ENCODE results near the gene ARHGEF3.
"Not testable (repeated sequence)": the region's sequence is repeated elsewhere in the genome, so short reads cannot be mapped to it uniquely, and the experiment has no call there.

The ARHGEF3 gene

GRCh38 chr3:56700151-56700550 is 101.6 kb downstream of the ARHGEF3 start:
- DNase-seq: no peak
- no peaks in the 10 kb centered on the region for H3K4me1 Mint-ChIP-seq
- no peak overlapping the region for H3K27ac Mint-ChIP-seq
- TF ChIP-seq, protein P1, sequence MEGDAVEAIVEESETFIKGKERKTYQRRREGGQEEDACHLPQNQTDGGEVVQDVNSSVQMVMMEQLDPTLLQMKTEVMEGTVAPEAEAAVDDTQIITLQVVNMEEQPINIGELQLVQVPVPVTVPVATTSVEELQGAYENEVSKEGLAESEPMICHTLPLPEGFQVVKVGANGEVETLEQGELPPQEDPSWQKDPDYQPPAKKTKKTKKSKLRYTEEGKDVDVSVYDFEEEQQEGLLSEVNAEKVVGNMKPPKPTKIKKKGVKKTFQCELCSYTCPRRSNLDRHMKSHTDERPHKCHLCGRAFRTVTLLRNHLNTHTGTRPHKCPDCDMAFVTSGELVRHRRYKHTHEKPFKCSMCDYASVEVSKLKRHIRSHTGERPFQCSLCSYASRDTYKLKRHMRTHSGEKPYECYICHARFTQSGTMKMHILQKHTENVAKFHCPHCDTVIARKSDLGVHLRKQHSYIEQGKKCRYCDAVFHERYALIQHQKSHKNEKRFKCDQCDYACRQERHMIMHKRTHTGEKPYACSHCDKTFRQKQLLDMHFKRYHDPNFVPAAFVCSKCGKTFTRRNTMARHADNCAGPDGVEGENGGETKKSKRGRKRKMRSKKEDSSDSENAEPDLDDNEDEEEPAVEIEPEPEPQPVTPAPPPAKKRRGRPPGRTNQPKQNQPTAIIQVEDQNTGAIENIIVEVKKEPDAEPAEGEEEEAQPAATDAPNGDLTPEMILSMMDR (IDR thresholded peaks at IDR 0.05): no peak
- peaks cover 19% of the 10 kb centered on the region for H3K27me3 Mint-ChIP-seq (ENCODE audit: low read depth, poor library complexity)
- peaks cover 3% of the 10 kb centered on the region for H3K9me3 Mint-ChIP-seq
- H3K4me3 Mint-ChIP-seq: no peak overlapping the region
- no peaks in the 10 kb centered on the region for H3K36me3 Mint-ChIP-seq (ENCODE audit: low read depth)

- H3K27ac Mint-ChIP-seq: no peak overlapping the region
- peaks cover 11% of the 10 kb centered on the region for H3K9me3 Mint-ChIP-seq
- no peak overlapping the region for H3K4me3 Mint-ChIP-seq
- TF ChIP-seq, protein P1 (IDR thresholded peaks at IDR 0.05): no peak
- no peak for DNase-seq
- H3K27me3 Mint-ChIP-seq (ENCODE audit: low read depth, poor library complexity): peaks cover 11% of the 10 kb centered on the region
- peaks cover 5% of the 10 kb centered on the region for H3K4me1 Mint-ChIP-seq
- H3K36me3 Mint-ChIP-seq (ENCODE audit: low read depth): no peaks in the 10 kb centered on the region
Measured at GRCh38 chr3:56694867-56695683, 106.7 kb downstream of the ARHGEF3 start.

DNA sequence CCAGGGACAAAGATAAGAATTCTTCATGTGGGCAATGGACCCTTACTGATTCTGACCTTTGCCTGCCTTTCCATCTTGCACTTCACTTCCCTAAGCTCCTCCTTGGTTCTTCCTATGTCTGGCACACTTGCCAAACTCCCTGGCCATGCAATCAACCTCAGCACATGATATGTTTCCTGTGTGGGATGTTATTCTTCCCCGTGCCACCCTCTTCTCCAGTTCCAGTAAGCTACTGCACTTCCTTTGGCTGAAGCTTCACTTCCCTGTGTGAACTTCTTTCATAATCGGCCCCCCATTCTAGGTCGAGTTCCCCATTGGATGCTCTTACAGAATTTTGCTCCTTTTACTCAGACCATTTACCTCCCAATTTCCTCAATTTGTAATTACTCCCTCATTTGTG is 108.0 kb downstream of the ARHGEF3 start:
- Mint-ChIP-seq H3K9me3 (peaks cover 11% of the 10 kb centered on the region), H3K27me3 (ENCODE audit: low read depth, poor library complexity) (peaks cover 6% of the 10 kb centered on the region), H3K36me3 (ENCODE audit: low read depth) (no peaks in the 10 kb centered on the region), H3K27ac (no peak overlapping the region), H3K4me3 (no peak overlapping the region), H3K4me1 (peaks cover 5% of the 10 kb centered on the region)
- TF ChIP-seq, protein P1 (IDR thresholded peaks at IDR 0.05): no peak
- DNase-seq: no peak

DNA sequence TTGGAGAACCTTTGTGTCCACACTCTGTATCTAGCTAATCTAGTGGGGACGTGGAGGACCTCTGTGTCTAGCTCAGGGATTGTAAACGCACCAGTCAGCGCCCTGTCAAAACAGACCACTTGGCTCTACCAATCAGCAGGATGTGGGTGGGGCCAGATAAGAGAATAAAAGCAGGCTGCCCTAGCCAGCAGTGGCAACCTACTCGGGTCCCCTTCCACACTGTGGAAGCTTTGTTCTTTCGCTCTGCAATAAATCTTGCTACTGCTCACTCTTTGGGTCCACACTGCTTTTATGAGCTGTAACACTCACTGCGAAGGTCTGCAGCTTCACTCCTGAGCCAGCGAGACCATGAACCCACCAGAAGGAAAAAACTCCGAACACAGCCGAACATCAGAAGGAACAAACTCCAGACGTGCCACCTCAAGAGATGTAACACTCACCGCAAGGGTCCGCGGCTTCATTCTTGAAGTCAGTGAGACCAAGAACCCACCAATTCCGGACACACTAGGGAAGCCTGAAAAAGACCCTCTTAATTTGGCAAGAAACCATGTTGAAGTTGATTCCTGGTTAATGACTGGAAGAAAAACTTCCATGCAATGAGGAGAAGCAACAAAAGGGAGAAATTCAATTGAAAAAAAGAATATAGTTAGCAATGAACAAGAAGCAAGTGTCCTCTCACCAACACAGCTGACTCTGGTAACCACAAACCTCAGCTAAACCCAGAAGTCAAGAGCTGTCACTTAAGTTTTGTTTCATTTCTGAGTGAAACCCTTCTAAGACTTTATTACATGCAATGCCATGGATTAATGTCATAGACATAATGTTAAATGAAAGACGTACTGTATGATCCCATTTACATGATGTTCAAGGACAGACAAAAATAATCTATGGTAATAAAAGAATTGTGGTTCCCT is 109.0 kb downstream of the ARHGEF3 start:
- not testable (repeated sequence) for H3K27ac Mint-ChIP-seq; DNase-seq; H3K36me3 Mint-ChIP-seq (ENCODE audit: low read depth); H3K27me3 Mint-ChIP-seq (ENCODE audit: low read depth, poor library complexity); H3K4me1 Mint-ChIP-seq; H3K4me3 Mint-ChIP-seq
- H3K9me3 Mint-ChIP-seq: peaks cover 11% of the 10 kb centered on the region

GRCh38 chr3:56692001-56692365 is 109.8 kb downstream of the ARHGEF3 start:
- H3K4me1 Mint-ChIP-seq, H3K27ac Mint-ChIP-seq: not testable (repeated sequence)

GRCh38 chr3:56691165-56692000 is 110.4 kb downstream of the ARHGEF3 start:
- H3K27me3 Mint-ChIP-seq (ENCODE audit: low read depth, poor library complexity): no peaks in the 10 kb centered on the region
- TF ChIP-seq, protein P1 (IDR thresholded peaks at IDR 0.05): no peak
- no peak overlapping the region for H3K4me3 Mint-ChIP-seq
- H3K36me3 Mint-ChIP-seq (ENCODE audit: low read depth): no peaks in the 10 kb centered on the region
- H3K27ac Mint-ChIP-seq: no peak overlapping the region
- DNase-seq: no peak
- peaks cover 5% of the 10 kb centered on the region for H3K4me1 Mint-ChIP-seq
- peaks cover 11% of the 10 kb centered on the region for H3K9me3 Mint-ChIP-seq

More at GRCh38 chr3:56692001-56692365, 109.8 kb downstream of the ARHGEF3 start:
- not testable (repeated sequence) for H3K4me3 Mint-ChIP-seq; H3K27me3 Mint-ChIP-seq (ENCODE audit: low read depth, poor library complexity); DNase-seq; H3K36me3 Mint-ChIP-seq (ENCODE audit: low read depth)
- peaks cover 11% of the 10 kb centered on the region for H3K9me3 Mint-ChIP-seq
